OCI-LY1 (cell line): ENCODE results near the gene L3MBTL4.

Source experiments
- H2AFZ ChIP-seq: fragments of 200-600 bp; sonication (generic), shearing (Covaris generic); 2 replicates; pipeline ENCODE4 v1.6.0; 2014; ENCODE audit warnings: antibody characterized with exemption, mild to moderate bottlenecking, low read length
- H3F3A ChIP-seq: fragments of 200-600 bp; sonication (generic), shearing (Covaris generic); 2 replicates; pipeline ENCODE4 v1.6.0; 2014; ENCODE audit warnings: mild to moderate bottlenecking, antibody characterized with exemption, low read length, moderate library complexity; ENCODE audit not compliant: insufficient read depth
- H3K27ac ChIP-seq: fragments of 200-600 bp; sonication (generic); 2 replicates; pipeline ENCODE4 v1.5.1; 2014; ENCODE audit warnings: low read length, mixed run types, mild to moderate bottlenecking, low read depth; ENCODE audit not compliant: poor library complexity, severe bottlenecking
- H3K27me3 ChIP-seq: fragments of 200-600 bp; sonication (generic); 2 replicates; pipeline ENCODE4 v1.6.0; 2014; ENCODE audit warnings: antibody characterized with exemption, mild to moderate bottlenecking, low read length, moderate library complexity; ENCODE audit not compliant: insufficient read depth
- H3K36me3 ChIP-seq: fragments of 200-600 bp; sonication (generic); 2 replicates; pipeline ENCODE4 v1.6.1; 2014; ENCODE audit warnings: mild to moderate bottlenecking, antibody characterized with exemption, low read length, moderate library complexity, mixed read lengths; ENCODE audit not compliant: insufficient read depth
- H3K4me1 ChIP-seq: fragments of 200-600 bp; sonication (generic); 2 replicates; pipeline ENCODE4 v1.5.1; 2014; ENCODE audit warnings: mild to moderate bottlenecking, low read length, moderate library complexity; ENCODE audit not compliant: insufficient read depth, severe bottlenecking
- H3K4me2 ChIP-seq: fragments of 200-600 bp; sonication (generic), shearing (Covaris generic); 2 replicates; pipeline ENCODE4 v1.6.1; 2014; ENCODE audit warnings: low read length
- H3K4me3 ChIP-seq: fragments of 200-600 bp; sonication (generic); 2 replicates; pipeline ENCODE4 v1.5.1; 2014; ENCODE audit warnings: low read length, low read depth, mild to moderate bottlenecking, mixed read lengths; ENCODE audit not compliant: poor library complexity, severe bottlenecking
- H3K79me2 ChIP-seq: fragments of 200-600 bp; shearing (Covaris generic); 2 replicates; pipeline ENCODE4 v1.6.1; 2016; ENCODE audit warnings: mixed run types, low read length, mixed read lengths; ENCODE audit not compliant: insufficient read depth
- H3K9ac ChIP-seq: fragments of 200-600 bp; sonication (generic), shearing (Covaris generic); 2 replicates; pipeline ENCODE4 v1.6.1; 2014; ENCODE audit warnings: mild to moderate bottlenecking, low read length, mixed read lengths
- H3K9me2 ChIP-seq: fragments of 200-600 bp; sonication (generic), shearing (Covaris generic); 2 replicates; pipeline ENCODE4 v1.6.1; 2014; ENCODE audit warnings: low read depth, mild to moderate bottlenecking, low read length, mixed read lengths
- H3K9me3 ChIP-seq: fragments of 200-600 bp; shearing (Covaris generic); 2 replicates; pipeline ENCODE4 v1.6.1; 2014; ENCODE audit warnings: low read length, mixed read lengths
- H4K20me1 ChIP-seq: fragments of 200-600 bp; sonication (generic), shearing (Covaris generic); 2 replicates; pipeline ENCODE4 v1.6.0; 2016; ENCODE audit warnings: mild to moderate bottlenecking, low read length; ENCODE audit not compliant: insufficient read depth
- EZH2 ChIP-seq: fragments of 200-600 bp; sonication (generic), shearing (Covaris generic); IDR thresholded peaks from 2 replicates; pipeline ENCODE4 v1.8.0; 2017; ENCODE audit warnings: borderline replicate concordance, mixed run types, mild to moderate bottlenecking, antibody characterized with exemption, low read length, moderate library complexity, mixed read lengths
- TF ChIP-seq, protein P1 (sequence below): fragments of 200-600 bp; sonication (generic), shearing (Covaris generic); IDR thresholded peaks from 2 replicates; pipeline ENCODE4 v1.5.1; 2017; ENCODE audit warnings: mild to moderate bottlenecking, antibody characterized with exemption, low read length, moderate library complexity, mixed read lengths

L3MBTL4 gene

DNA sequence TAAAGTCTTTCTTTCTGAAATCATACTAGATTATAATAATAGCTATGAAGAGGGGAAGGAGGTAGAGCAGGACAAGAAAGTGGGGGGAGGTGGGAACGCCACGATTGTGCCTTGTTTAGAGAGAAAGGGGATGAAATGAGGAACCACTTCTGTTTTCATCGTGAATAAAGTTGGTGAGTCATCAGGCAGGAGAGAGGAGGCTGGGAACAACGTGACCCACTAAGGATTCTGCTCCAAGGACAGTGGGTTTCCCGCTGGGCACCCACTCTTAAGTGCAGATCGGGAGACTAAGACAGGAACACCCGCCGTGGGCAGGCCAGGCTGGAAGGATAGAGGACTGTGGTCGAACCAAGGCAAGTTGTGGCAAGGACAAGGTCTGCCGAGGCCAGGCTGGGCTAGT lies 158.2 kb downstream of the L3MBTL4 start:
- H3K9ac ChIP-seq: no peak overlapping the region
- H3F3A ChIP-seq: no peaks in the 10 kb centered on the region
- no peaks in the 10 kb centered on the region for H3K9me2 ChIP-seq
- no peaks in the 10 kb centered on the region; the same call in 1 of the 2 replicates for H3K27me3 ChIP-seq
- H3K4me2 ChIP-seq: no peak overlapping the region
- no peaks in the 10 kb centered on the region for H3K79me2 ChIP-seq
- H3K4me3 ChIP-seq: no peak overlapping the region
- no peak for TF ChIP-seq EZH2
- TF ChIP-seq, protein P1, sequence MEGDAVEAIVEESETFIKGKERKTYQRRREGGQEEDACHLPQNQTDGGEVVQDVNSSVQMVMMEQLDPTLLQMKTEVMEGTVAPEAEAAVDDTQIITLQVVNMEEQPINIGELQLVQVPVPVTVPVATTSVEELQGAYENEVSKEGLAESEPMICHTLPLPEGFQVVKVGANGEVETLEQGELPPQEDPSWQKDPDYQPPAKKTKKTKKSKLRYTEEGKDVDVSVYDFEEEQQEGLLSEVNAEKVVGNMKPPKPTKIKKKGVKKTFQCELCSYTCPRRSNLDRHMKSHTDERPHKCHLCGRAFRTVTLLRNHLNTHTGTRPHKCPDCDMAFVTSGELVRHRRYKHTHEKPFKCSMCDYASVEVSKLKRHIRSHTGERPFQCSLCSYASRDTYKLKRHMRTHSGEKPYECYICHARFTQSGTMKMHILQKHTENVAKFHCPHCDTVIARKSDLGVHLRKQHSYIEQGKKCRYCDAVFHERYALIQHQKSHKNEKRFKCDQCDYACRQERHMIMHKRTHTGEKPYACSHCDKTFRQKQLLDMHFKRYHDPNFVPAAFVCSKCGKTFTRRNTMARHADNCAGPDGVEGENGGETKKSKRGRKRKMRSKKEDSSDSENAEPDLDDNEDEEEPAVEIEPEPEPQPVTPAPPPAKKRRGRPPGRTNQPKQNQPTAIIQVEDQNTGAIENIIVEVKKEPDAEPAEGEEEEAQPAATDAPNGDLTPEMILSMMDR: no peak
- peaks cover 19% of the 10 kb centered on the region for H3K4me1 ChIP-seq
- no peaks in the 10 kb centered on the region for H4K20me1 ChIP-seq
- H3K27ac ChIP-seq: no peak overlapping the region
- no peaks in the 10 kb centered on the region for H3K36me3 ChIP-seq
- H3K9me3 ChIP-seq: no peaks in the 10 kb centered on the region
- H2AFZ ChIP-seq: no peak overlapping the region

DNA sequence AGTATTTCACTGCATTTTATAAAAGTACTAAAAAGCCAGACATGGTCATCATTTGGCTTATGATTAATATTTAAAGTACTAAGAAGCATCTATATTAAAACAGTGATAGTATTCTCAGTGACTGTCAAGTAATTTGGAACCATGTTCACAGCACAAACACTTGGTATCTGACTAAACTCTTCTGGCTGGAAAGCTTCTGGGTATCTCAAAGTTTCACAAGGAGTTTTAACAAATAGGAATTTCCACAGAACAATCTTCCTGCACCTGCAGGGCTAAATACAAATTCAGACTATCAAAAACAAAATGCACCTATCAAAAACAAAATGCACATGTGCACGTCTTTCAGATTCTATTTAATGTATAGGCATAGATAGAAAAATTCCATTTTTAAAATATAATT lies 158.8 kb downstream of the L3MBTL4 start:
- H3K4me3 ChIP-seq: no peak overlapping the region
- peaks cover 19% of the 10 kb centered on the region for H3K4me1 ChIP-seq
- no peak overlapping the region for H3K4me2 ChIP-seq
- H3K27ac ChIP-seq: no peak overlapping the region
- no peak overlapping the region for H3K9ac ChIP-seq
- no peaks in the 10 kb centered on the region for H3K27me3 ChIP-seq
- H2AFZ ChIP-seq: no peak overlapping the region
- H3K9me2 ChIP-seq: no peaks in the 10 kb centered on the region
- no peaks in the 10 kb centered on the region for H4K20me1 ChIP-seq
- no peaks in the 10 kb centered on the region for H3K79me2 ChIP-seq
- H3K9me3 ChIP-seq: no peaks in the 10 kb centered on the region
- H3F3A ChIP-seq: no peaks in the 10 kb centered on the region
- no peaks in the 10 kb centered on the region for H3K36me3 ChIP-seq
- TF ChIP-seq EZH2: no peak
- TF ChIP-seq, protein P1: no peak

DNA sequence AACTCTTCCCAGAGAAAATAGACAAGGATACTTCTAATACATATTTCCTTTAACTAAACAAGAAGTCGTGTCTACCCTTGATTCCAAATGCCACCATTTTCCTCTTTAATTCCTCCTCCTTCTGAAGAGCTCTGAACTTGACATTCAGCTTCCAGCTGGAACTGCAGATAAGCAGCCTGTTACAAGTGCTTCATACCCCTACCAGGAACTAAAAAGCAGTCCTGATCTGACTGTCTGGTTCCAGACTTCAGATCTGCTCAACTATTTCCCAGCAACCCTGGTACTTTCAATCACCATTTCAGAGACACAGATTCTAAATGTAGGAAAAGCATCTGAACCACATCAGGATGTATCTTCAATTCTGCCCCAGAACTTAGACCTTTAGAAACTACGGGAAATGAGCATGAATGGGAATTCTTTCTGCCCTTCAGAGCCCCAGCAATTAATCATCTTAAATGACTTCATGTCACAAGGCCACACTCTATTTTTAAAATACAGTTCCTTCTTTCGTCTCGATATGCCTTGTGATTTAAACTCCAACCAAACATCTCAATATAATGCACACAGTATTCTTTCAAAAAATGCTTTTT lies 159.5 kb downstream of the L3MBTL4 start:
- no peaks in the 10 kb centered on the region for H3K79me2 ChIP-seq
- no peaks in the 10 kb centered on the region for H3F3A ChIP-seq
- no peak overlapping the region for H3K9ac ChIP-seq
- H3K9me3 ChIP-seq: no peaks in the 10 kb centered on the region
- no peaks in the 10 kb centered on the region for H3K9me2 ChIP-seq
- no peaks in the 10 kb centered on the region for H3K36me3 ChIP-seq
- H3K4me1 ChIP-seq: peaks cover 24% of the 10 kb centered on the region
- no peak overlapping the region for H2AFZ ChIP-seq
- H3K27me3 ChIP-seq: no peaks in the 10 kb centered on the region
- H3K4me3 ChIP-seq: no peak overlapping the region
- H3K4me2 ChIP-seq: no peak overlapping the region
- H4K20me1 ChIP-seq: no peaks in the 10 kb centered on the region
- no peak for TF ChIP-seq EZH2
- TF ChIP-seq, protein P1: no peak
- H3K27ac ChIP-seq: no peak overlapping the region
